ENCODE data around the gene IGF1R.

Gene IGF1R

DNA sequence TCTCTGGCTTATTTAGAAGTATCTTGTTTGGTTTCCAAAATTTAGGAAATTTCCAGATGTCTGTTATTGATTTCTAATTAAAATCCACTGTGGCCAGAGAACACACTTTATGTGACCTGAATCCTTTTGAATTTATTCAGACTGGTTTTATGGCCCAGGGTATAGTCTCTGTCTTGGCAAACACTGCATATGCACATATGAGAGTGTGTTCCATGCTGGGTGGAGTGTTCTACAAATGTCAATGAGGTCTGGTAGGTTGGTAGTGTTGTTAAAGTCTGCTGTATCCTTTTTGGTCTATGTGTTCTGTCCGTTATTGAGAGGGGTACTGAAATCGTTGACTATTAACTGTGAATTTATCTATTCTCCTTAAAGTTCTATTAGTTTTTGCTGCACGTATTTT is 329.1 kb downstream of the IGF1R start:
- H3K4me3 ChIP-seq (ENCODE audit: low read depth, low read length) = no peak overlapping the region
- no peak for DNase-seq (ENCODE audit: low read depth)
- TF ChIP-seq, protein P1, sequence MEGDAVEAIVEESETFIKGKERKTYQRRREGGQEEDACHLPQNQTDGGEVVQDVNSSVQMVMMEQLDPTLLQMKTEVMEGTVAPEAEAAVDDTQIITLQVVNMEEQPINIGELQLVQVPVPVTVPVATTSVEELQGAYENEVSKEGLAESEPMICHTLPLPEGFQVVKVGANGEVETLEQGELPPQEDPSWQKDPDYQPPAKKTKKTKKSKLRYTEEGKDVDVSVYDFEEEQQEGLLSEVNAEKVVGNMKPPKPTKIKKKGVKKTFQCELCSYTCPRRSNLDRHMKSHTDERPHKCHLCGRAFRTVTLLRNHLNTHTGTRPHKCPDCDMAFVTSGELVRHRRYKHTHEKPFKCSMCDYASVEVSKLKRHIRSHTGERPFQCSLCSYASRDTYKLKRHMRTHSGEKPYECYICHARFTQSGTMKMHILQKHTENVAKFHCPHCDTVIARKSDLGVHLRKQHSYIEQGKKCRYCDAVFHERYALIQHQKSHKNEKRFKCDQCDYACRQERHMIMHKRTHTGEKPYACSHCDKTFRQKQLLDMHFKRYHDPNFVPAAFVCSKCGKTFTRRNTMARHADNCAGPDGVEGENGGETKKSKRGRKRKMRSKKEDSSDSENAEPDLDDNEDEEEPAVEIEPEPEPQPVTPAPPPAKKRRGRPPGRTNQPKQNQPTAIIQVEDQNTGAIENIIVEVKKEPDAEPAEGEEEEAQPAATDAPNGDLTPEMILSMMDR (IDR thresholded peaks at IDR 0.05; ENCODE audit: low read depth, low read length, missing control alignments) = no peak

DNA sequence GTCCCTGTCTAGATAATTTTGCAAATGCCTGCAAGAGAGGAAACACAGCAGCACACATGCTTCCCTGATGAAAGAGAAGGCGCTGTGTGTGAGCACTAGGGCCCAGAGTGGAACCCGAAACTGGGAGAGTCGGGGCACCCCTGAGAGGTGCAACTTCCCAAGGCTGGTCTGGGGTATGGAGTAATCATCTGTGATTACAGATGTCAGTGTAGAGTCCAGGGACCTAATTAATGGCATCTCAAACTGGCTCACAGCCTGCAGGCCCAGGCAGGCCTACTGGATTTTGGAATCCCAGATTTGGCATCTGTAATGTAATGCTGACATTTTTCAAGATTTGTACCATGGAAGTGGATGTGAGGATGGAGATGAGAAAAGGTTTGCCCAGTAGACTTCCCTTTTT is 329.8 kb downstream of the IGF1R start:
- TF ChIP-seq, protein P1 (IDR thresholded peaks at IDR 0.05; ENCODE audit: low read depth, low read length, missing control alignments) = no peak
- H3K4me3 ChIP-seq (ENCODE audit: low read depth, low read length) = no peak overlapping the region
- DNase-seq (ENCODE audit: low read depth) = no peak

DNA sequence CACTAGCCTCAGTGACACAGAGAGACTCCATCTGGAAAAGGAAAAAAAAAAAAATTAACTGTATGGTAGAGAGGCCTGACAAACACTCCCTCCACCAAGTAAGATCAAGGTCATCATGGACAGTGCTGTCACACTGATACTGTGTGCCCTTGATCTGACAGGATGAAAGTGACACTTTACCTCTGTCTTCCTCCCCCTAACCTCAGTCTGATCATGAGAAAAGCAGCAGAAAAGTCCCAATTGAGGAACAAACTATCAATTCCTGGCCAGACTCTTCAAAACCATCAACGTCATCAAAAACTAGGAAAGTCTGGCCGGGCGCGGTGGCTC is 332.5 kb downstream of the IGF1R start:
- H3K4me3 ChIP-seq (ENCODE audit: low read depth, low read length) = no peak overlapping the region
- no peak for DNase-seq (ENCODE audit: low read depth)
- TF ChIP-seq, protein P1 (IDR thresholded peaks at IDR 0.05; ENCODE audit: low read depth, low read length, missing control alignments) = no peak

DNA sequence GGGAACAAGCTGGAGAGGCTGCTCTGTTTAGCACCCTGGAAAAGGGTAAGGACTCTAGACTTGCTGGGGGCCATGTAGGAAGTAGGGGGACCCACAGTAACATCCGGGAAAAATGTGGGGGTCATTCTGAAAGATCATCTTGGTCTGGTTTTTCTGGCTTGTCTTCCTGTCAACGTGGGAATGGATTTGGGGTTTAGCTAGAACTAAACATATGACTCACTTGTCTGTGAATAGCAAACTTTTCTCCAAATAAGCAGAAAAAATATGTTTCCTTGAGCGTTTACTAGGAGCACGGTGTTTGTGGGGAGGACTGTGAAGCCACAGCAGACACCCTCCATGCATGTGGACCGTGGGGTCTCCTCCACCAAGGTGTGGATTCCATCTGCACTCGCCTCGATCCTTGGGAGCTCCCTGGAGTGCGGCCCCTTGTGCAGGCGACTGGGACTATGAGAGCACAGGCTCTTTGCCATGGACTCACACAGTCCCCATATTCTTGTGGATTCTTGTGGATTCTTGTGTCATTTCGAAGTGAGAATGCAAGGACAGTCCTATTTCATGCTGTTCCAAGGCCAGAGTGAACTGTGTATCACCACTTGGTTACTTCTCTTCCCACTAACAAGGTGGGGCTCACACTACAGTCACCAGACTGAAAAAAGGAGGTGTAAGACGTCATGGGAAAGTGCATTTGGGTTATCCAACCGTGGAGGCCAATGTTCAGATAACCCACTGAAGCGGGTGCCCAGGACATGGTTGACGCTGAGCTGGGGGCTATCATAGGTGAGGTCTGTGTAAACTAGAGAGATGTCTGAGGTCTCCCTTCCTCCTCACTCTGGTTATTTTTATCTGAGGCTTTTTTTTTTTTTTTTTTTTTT is 333.7 kb downstream of the IGF1R start:
- no peak overlapping the region for H3K4me3 ChIP-seq (ENCODE audit: low read depth, low read length)
- TF ChIP-seq, protein P1 (IDR thresholded peaks at IDR 0.05; ENCODE audit: low read depth, low read length, missing control alignments) = no peak
- no peak for DNase-seq (ENCODE audit: low read depth)

DNA sequence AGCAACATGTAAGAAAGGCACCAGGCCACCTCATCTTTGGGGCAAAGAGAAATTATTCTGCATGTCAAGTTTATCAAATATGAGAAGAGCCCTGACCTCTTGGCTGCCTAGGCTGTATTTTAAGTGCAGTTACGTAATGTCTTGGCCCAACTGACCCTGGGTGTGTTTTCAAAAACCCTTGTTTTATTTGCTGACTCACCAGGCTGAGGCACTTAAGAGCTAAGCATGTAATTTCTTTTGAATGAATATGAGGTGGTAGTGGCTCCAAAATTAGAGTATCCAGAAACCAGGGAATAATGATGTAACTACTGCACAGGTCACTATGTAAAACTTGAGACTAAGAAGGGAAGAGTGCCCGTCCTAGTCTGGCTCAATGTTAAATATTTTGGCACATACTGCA is 335.0 kb downstream of the IGF1R start:
- TF ChIP-seq, protein P1 (IDR thresholded peaks at IDR 0.05; ENCODE audit: low read depth, low read length, missing control alignments) = no peak
- no peak overlapping the region for H3K4me3 ChIP-seq (ENCODE audit: low read depth, low read length)
- DNase-seq (ENCODE audit: low read depth) = no peak

DNA sequence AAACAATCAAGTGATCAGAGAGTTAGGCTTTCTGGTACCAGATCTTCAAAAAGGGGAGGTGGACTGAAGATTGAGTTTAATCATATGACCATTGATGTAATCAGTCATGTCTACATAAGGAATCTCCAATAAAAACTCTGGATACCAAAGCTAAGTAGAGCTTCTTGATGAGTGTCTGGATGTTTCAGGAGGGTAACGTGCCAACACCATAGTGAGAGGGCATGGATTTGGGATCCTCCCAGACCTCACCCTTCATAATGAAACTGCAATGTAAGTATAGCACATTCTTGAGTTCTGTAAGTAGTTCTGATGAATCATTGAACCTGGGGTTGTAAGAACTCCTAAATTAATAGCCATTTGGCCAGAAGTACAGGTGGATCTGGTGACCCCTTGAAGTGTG is 337.9 kb downstream of the IGF1R start:
- DNase-seq (ENCODE audit: low read depth) = no peak
- H3K4me3 ChIP-seq (ENCODE audit: low read depth, low read length) = no peak overlapping the region
- TF ChIP-seq, protein P1 (IDR thresholded peaks at IDR 0.05; ENCODE audit: low read depth, low read length, missing control alignments) = no peak

DNA sequence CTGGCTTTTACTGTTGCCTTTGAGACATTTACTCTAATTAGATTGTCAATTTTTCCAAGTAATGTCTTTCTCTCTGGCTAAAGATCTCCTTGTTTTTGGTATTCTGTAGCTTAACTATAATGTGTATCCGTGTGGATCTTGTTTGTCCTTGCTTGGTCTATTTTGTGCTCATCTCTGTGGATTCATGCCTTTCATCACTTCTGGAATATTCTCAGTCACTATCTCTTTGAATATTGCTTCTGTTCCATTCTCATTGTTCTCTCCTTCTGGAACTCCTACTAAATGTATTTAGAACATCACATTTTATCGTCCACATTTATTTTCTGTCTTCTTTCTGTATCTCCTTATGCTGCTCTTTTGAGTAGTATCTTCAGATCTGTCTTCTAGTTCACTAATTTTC is 346.6 kb downstream of the IGF1R start:
- no peak for DNase-seq (ENCODE audit: low read depth)
- TF ChIP-seq, protein P1 (IDR thresholded peaks at IDR 0.05; ENCODE audit: low read depth, low read length, missing control alignments) = no peak
- H3K4me3 ChIP-seq (ENCODE audit: low read depth, low read length) = no peak overlapping the region

Measured in GM12864 (cell line).